Vagina (tissue), 2 donors: Measurements from ENCODE around the gene FBXL22.

Experiments
- CTCF ChIP-seq, 3 experiments: fragments of 450-650 bp in 2 of 3; fragments of 200-600 bp in 1 of 3; sonication (generic) in 1 of 3; IDR thresholded peaks; one replicate each; pipeline ENCODE4 v1.5.1; 2017 to 2019; ENCODE audit warnings: antibody characterized with exemption in 3 of 3, mild to moderate bottlenecking in 2 of 3, moderate library complexity in 2 of 3
- POLR2AphosphoS5 ChIP-seq, 2 donors: sonication (generic); formaldehyde crosslinking; IDR thresholded peaks; one replicate each; pipeline ENCODE4 v1.9.0; 2017; ENCODE audit warnings: antibody characterized with exemption in 2 of 2, mild to moderate bottlenecking in 2 of 2, low read depth in 1 of 2; ENCODE audit not compliant: insufficient read depth in 1 of 2

GRCh38 chr15:63582718-63583426, 14.3 kb upstream of the FBXL22 start:
- no peak for TF ChIP-seq POLR2AphosphoS5 (IDR thresholded peaks at IDR 0.05; ENCODE audit: insufficient read depth in 1 of 2, low read depth in 1 of 2)
- TF ChIP-seq CTCF (IDR thresholded peaks at IDR 0.05) = no peak
